Measurements from ENCODE around the gene TBXAS1.
"Not testable (repeated sequence)": the region's sequence is repeated elsewhere in the genome, so short reads cannot be mapped to it uniquely, and the experiment has no call there.

Gene TBXAS1

GRCh38 chr7:139915268-139915863 lies 86.3 kb downstream of the TBXAS1 start:
- no peaks in the 10 kb centered on the region for H3K36me3 ChIP-seq (ENCODE audit: control insufficient read depth, insufficient read depth, low read length)
- H3K27ac ChIP-seq (ENCODE audit: low read depth, low read length, severe bottlenecking), result peak overlapping the region; percentile 52
- peaks cover 9% of the 10 kb centered on the region for H3K4me1 ChIP-seq (ENCODE audit: control insufficient read depth, insufficient read depth, low read length, poor library complexity, severe bottlenecking)
- H3K4me3 ChIP-seq (ENCODE audit: extremely low read depth, insufficient read depth, low read length, poor library complexity, severe bottlenecking), result no peak overlapping the region
- no peaks in the 10 kb centered on the region for H3K9me3 ChIP-seq (ENCODE audit: control insufficient read depth, low read length)
- WGBS, 2 experiments (ENCODE audit: insufficient coverage in 2 of 2), result 85 to 86% methylated on average over 6 to 7 of the region's 10 CpGs

GRCh38 chr7:139915864-139916716 lies 87.0 kb downstream of the TBXAS1 start:
- 91 to 97% methylated on average over 7 to 10 of the region's 10 CpGs for WGBS, 2 experiments (ENCODE audit: insufficient coverage in 2 of 2)
- peak overlapping the region; percentile 52 for H3K27ac ChIP-seq (ENCODE audit: low read depth, low read length, severe bottlenecking)
- no peaks in the 10 kb centered on the region for H3K9me3 ChIP-seq (ENCODE audit: control insufficient read depth, low read length)
- H3K4me1 ChIP-seq (ENCODE audit: control insufficient read depth, insufficient read depth, low read length, poor library complexity, severe bottlenecking), result peaks cover 9% of the 10 kb centered on the region
- no peak overlapping the region for H3K4me3 ChIP-seq (ENCODE audit: extremely low read depth, insufficient read depth, low read length, poor library complexity, severe bottlenecking)
- no peaks in the 10 kb centered on the region for H3K36me3 ChIP-seq (ENCODE audit: control insufficient read depth, insufficient read depth, low read length)

GRCh38 chr7:139916717-139917395 lies 87.8 kb downstream of the TBXAS1 start:
- H3K4me1 ChIP-seq (ENCODE audit: control insufficient read depth, insufficient read depth, low read length, poor library complexity, severe bottlenecking), result peaks cover 9% of the 10 kb centered on the region
- H3K36me3 ChIP-seq (ENCODE audit: control insufficient read depth, insufficient read depth, low read length), result no peaks in the 10 kb centered on the region
- 95 to 97% methylated on average over 8 to 9 of the region's 10 CpGs for WGBS, 2 experiments (ENCODE audit: insufficient coverage in 2 of 2)

GRCh38 chr7:139917851-139918250 lies 88.8 kb downstream of the TBXAS1 start:
- H3K36me3 ChIP-seq (ENCODE audit: control insufficient read depth, insufficient read depth, low read length), result no peaks in the 10 kb centered on the region
- H3K4me3 ChIP-seq (ENCODE audit: extremely low read depth, insufficient read depth, low read length, poor library complexity, severe bottlenecking), result no peak overlapping the region
- no CpG with 5 or more reads among the region's 2 CpGs for WGBS, 2 experiments (ENCODE audit: insufficient coverage in 2 of 2)
- no peak overlapping the region for H3K27ac ChIP-seq (ENCODE audit: low read depth, low read length, severe bottlenecking)
- H3K4me1 ChIP-seq (ENCODE audit: control insufficient read depth, insufficient read depth, low read length, poor library complexity, severe bottlenecking), result peaks cover 9% of the 10 kb centered on the region
- H3K9me3 ChIP-seq (ENCODE audit: control insufficient read depth, low read length), result no peaks in the 10 kb centered on the region

More at GRCh38 chr7:139916717-139917395, 87.8 kb downstream of the TBXAS1 start:
- Histone ChIP-seq H3K27ac (ENCODE audit: low read depth, low read length, severe bottlenecking) (no peak overlapping the region), H3K9me3 (ENCODE audit: control insufficient read depth, low read length) (no peaks in the 10 kb centered on the region), H3K4me3 (ENCODE audit: extremely low read depth, insufficient read depth, low read length, poor library complexity, severe bottlenecking) (no peak overlapping the region)

- no peaks in the 10 kb centered on the region for H3K9me3 ChIP-seq (ENCODE audit: control insufficient read depth, low read length)
- no peaks in the 10 kb centered on the region for H3K36me3 ChIP-seq (ENCODE audit: control insufficient read depth, insufficient read depth, low read length)
- H3K4me3 ChIP-seq (ENCODE audit: extremely low read depth, insufficient read depth, low read length, poor library complexity, severe bottlenecking), result no peak overlapping the region
- 50% methylated on average over 4 of the region's 6 CpGs; no CpG with 5 or more reads in 1 of the 2 experiments for WGBS, 2 experiments (ENCODE audit: insufficient coverage in 2 of 2)
- peak overlapping the region; percentile 38 for H3K27ac ChIP-seq (ENCODE audit: low read depth, low read length, severe bottlenecking)
- peaks cover 9% of the 10 kb centered on the region for H3K4me1 ChIP-seq (ENCODE audit: control insufficient read depth, insufficient read depth, low read length, poor library complexity, severe bottlenecking)
Measured at GRCh38 chr7:139918480-139918879, 89.4 kb downstream of the TBXAS1 start.

- Histone ChIP-seq H3K4me1 (ENCODE audit: control insufficient read depth, insufficient read depth, low read length, poor library complexity, severe bottlenecking) (no peaks in the 10 kb centered on the region), H3K4me3 (ENCODE audit: extremely low read depth, insufficient read depth, low read length, poor library complexity, severe bottlenecking) (no peak overlapping the region), H3K9me3 (ENCODE audit: control insufficient read depth, low read length) (no peaks in the 10 kb centered on the region), H3K27ac (ENCODE audit: low read depth, low read length, severe bottlenecking) (no peak overlapping the region), H3K36me3 (ENCODE audit: control insufficient read depth, insufficient read depth, low read length) (no peaks in the 10 kb centered on the region)
- WGBS, 2 experiments (ENCODE audit: insufficient coverage in 2 of 2), result 84 to 93% methylated on average over 5 to 7 of the region's 7 CpGs
Measured at GRCh38 chr7:139923090-139923489, 94.0 kb downstream of the TBXAS1 start.

GRCh38 chr7:139924461-139924860 lies 95.4 kb downstream of the TBXAS1 start:
- Histone ChIP-seq H3K27ac (ENCODE audit: low read depth, low read length, severe bottlenecking) (no peak overlapping the region), H3K4me3 (ENCODE audit: extremely low read depth, insufficient read depth, low read length, poor library complexity, severe bottlenecking) (no peak overlapping the region), H3K9me3 (ENCODE audit: control insufficient read depth, low read length) (no peaks in the 10 kb centered on the region), H3K36me3 (ENCODE audit: control insufficient read depth, insufficient read depth, low read length) (no peaks in the 10 kb centered on the region), H3K4me1 (ENCODE audit: control insufficient read depth, insufficient read depth, low read length, poor library complexity, severe bottlenecking) (no peaks in the 10 kb centered on the region)
- 0% methylated on average over 1 of the region's 3 CpGs; no CpG with 5 or more reads in 1 of the 2 experiments for WGBS, 2 experiments (ENCODE audit: insufficient coverage in 2 of 2)

- H3K9me3 ChIP-seq (ENCODE audit: control insufficient read depth, low read length), result not testable (repeated sequence)
- WGBS, 2 experiments (ENCODE audit: insufficient coverage in 2 of 2), result 100% methylated on average over 4 to 5 of the region's 8 CpGs
Measured at GRCh38 chr7:139929221-139929620, 100.2 kb downstream of the TBXAS1 start.

GRCh38 chr7:139930286-139930965 lies 101.4 kb downstream of the TBXAS1 start:
- Histone ChIP-seq H3K36me3 (ENCODE audit: control insufficient read depth, insufficient read depth, low read length) (no peaks in the 10 kb centered on the region), H3K4me3 (ENCODE audit: extremely low read depth, insufficient read depth, low read length, poor library complexity, severe bottlenecking) (no peak overlapping the region), H3K4me1 (ENCODE audit: control insufficient read depth, insufficient read depth, low read length, poor library complexity, severe bottlenecking) (no peaks in the 10 kb centered on the region), H3K27ac (ENCODE audit: low read depth, low read length, severe bottlenecking) (no peak overlapping the region), H3K9me3 (ENCODE audit: control insufficient read depth, low read length) (no peaks in the 10 kb centered on the region)
- WGBS, 2 experiments (ENCODE audit: insufficient coverage in 2 of 2), result 92 to 95% methylated on average over 3 to 4 of the region's 6 CpGs

More at GRCh38 chr7:139929221-139929620, 100.2 kb downstream of the TBXAS1 start:
- H3K27ac ChIP-seq (ENCODE audit: low read depth, low read length, severe bottlenecking); H3K4me3 ChIP-seq (ENCODE audit: extremely low read depth, insufficient read depth, low read length, poor library complexity, severe bottlenecking); H3K4me1 ChIP-seq (ENCODE audit: control insufficient read depth, insufficient read depth, low read length, poor library complexity, severe bottlenecking); H3K36me3 ChIP-seq (ENCODE audit: control insufficient read depth, insufficient read depth, low read length): not testable (repeated sequence)

- no peaks in the 10 kb centered on the region for H3K4me1 ChIP-seq (ENCODE audit: control insufficient read depth, insufficient read depth, low read length, poor library complexity, severe bottlenecking)
- no peak overlapping the region for H3K4me3 ChIP-seq (ENCODE audit: extremely low read depth, insufficient read depth, low read length, poor library complexity, severe bottlenecking)
- no peaks in the 10 kb centered on the region for H3K36me3 ChIP-seq (ENCODE audit: control insufficient read depth, insufficient read depth, low read length)
- H3K27ac ChIP-seq (ENCODE audit: low read depth, low read length, severe bottlenecking), result no peak overlapping the region
- H3K9me3 ChIP-seq (ENCODE audit: control insufficient read depth, low read length), result no peaks in the 10 kb centered on the region
- 81 to 83% methylated on average over 4 of the region's 8 CpGs for WGBS, 2 experiments (ENCODE audit: insufficient coverage in 2 of 2)
Measured at GRCh38 chr7:139931190-139931934, 102.3 kb downstream of the TBXAS1 start.
